Neuron (in vitro differentiated cells): ENCODE data around the gene FRMD4A.
"Not testable (repeated sequence)": the region's sequence is repeated elsewhere in the genome, so short reads cannot be mapped to it uniquely, and the experiment has no call there.

Experiments
- H2AFZ ChIP-seq: one replicate; pipeline ENCODE4 v1.6.1; 2013; ENCODE audit warnings: low read depth, mild to moderate bottlenecking, inconsistent platforms, low read length, moderate library complexity
- H3K27me3 ChIP-seq: one replicate; pipeline ENCODE4 v1.6.1; 2013; ENCODE audit warnings: low read length; ENCODE audit not compliant: insufficient read depth
- H3K36me3 ChIP-seq: one replicate; pipeline ENCODE4 v1.6.1; 2013; ENCODE audit warnings: low read length; ENCODE audit not compliant: insufficient read depth
- H3K4me1 ChIP-seq: one replicate; pipeline ENCODE4 v1.6.1; 2013; ENCODE audit warnings: low read length; ENCODE audit not compliant: insufficient read depth
- H3K4me3 ChIP-seq: 2 replicates; pipeline ENCODE4 v1.5.1; 2013; ENCODE audit warnings: mild to moderate bottlenecking, low read length, moderate library complexity
- H3K9me3 ChIP-seq: one replicate; pipeline ENCODE4 v1.6.1; 2013; ENCODE audit warnings: low read length

Gene FRMD4A

GRCh38 chr10:13716081-13717071 is 614.3 kb downstream of the FRMD4A start:
- H3K9me3 ChIP-seq = peaks cover 3% of the 10 kb centered on the region
- no peak overlapping the region for H2AFZ ChIP-seq
- no peaks in the 10 kb centered on the region for H3K27me3 ChIP-seq
- peaks cover 27% of the 10 kb centered on the region for H3K36me3 ChIP-seq
- H3K4me1 ChIP-seq = peaks cover 5% of the 10 kb centered on the region
- H3K4me3 ChIP-seq = no peak overlapping the region

- H3K4me1 ChIP-seq, H3K27me3 ChIP-seq, H2AFZ ChIP-seq, H3K4me3 ChIP-seq, H3K9me3 ChIP-seq: not testable (repeated sequence)
- peaks cover 23% of the 10 kb centered on the region for H3K36me3 ChIP-seq
Observed at GRCh38 chr10:13715596-13715995, 615.1 kb downstream of the FRMD4A start.

GRCh38 chr10:13715100-13715499 is 615.6 kb downstream of the FRMD4A start:
- Histone ChIP-seq H3K4me1 (peaks cover 9% of the 10 kb centered on the region), H3K36me3 (peaks cover 19% of the 10 kb centered on the region), H3K9me3 (no peaks in the 10 kb centered on the region), H3K27me3 (no peaks in the 10 kb centered on the region), H2AFZ (no peak overlapping the region), H3K4me3 (no peak overlapping the region)

GRCh38 chr10:13712837-13713581 is 617.7 kb downstream of the FRMD4A start:
- Histone ChIP-seq H2AFZ (no peak overlapping the region), H3K36me3 (peaks cover 5% of the 10 kb centered on the region), H3K27me3 (no peaks in the 10 kb centered on the region), H3K4me1 (peaks cover 27% of the 10 kb centered on the region), H3K9me3 (no peaks in the 10 kb centered on the region), H3K4me3 (no peak overlapping the region)

GRCh38 chr10:13712476-13712836 is 618.3 kb downstream of the FRMD4A start:
- H3K27me3 ChIP-seq = no peaks in the 10 kb centered on the region
- H3K4me1 ChIP-seq = peaks cover 33% of the 10 kb centered on the region
- no peaks in the 10 kb centered on the region for H3K9me3 ChIP-seq
- no peak overlapping the region for H3K4me3 ChIP-seq
- no peak overlapping the region for H2AFZ ChIP-seq
- H3K36me3 ChIP-seq = no peaks in the 10 kb centered on the region

- peaks cover 1% of the 10 kb centered on the region for H3K36me3 ChIP-seq
- H3K4me1 ChIP-seq = peaks cover 38% of the 10 kb centered on the region
- no peaks in the 10 kb centered on the region for H3K27me3 ChIP-seq
- no peaks in the 10 kb centered on the region for H3K9me3 ChIP-seq
- H3K4me3 ChIP-seq = no peak overlapping the region
- H2AFZ ChIP-seq = no peak overlapping the region
Observed at GRCh38 chr10:13711291-13711690, 619.4 kb downstream of the FRMD4A start.

GRCh38 chr10:13709931-13710650 is 620.6 kb downstream of the FRMD4A start:
- peaks cover 6% of the 10 kb centered on the region for H3K36me3 ChIP-seq
- no peaks in the 10 kb centered on the region for H3K9me3 ChIP-seq
- no peaks in the 10 kb centered on the region for H3K27me3 ChIP-seq
- H2AFZ ChIP-seq = no peak overlapping the region
- H3K4me1 ChIP-seq = peaks cover 38% of the 10 kb centered on the region
- H3K4me3 ChIP-seq = no peak overlapping the region

GRCh38 chr10:13708256-13708990 is 622.3 kb downstream of the FRMD4A start:
- no peaks in the 10 kb centered on the region for H3K27me3 ChIP-seq
- H3K4me1 ChIP-seq = peaks cover 38% of the 10 kb centered on the region
- H3K4me3 ChIP-seq = peak overlapping the region; percentile 10
- H3K9me3 ChIP-seq = no peaks in the 10 kb centered on the region
- peaks cover 10% of the 10 kb centered on the region for H3K36me3 ChIP-seq
- no peak overlapping the region for H2AFZ ChIP-seq

GRCh38 chr10:13707156-13707881 is 623.4 kb downstream of the FRMD4A start:
- no peaks in the 10 kb centered on the region for H3K9me3 ChIP-seq
- H3K27me3 ChIP-seq = no peaks in the 10 kb centered on the region
- H2AFZ ChIP-seq = no peak overlapping the region
- peak overlapping the region; percentile 10 for H3K4me3 ChIP-seq
- peaks cover 10% of the 10 kb centered on the region for H3K36me3 ChIP-seq
- H3K4me1 ChIP-seq = peaks cover 38% of the 10 kb centered on the region

- H3K4me3 ChIP-seq = no peak overlapping the region
- H3K27me3 ChIP-seq = no peaks in the 10 kb centered on the region
- no peak overlapping the region for H2AFZ ChIP-seq
- H3K36me3 ChIP-seq = peaks cover 13% of the 10 kb centered on the region
- H3K4me1 ChIP-seq = peaks cover 38% of the 10 kb centered on the region
- H3K9me3 ChIP-seq = no peaks in the 10 kb centered on the region
Observed at GRCh38 chr10:13706604-13707003, 624.1 kb downstream of the FRMD4A start.

GRCh38 chr10:13706175-13706574 is 624.5 kb downstream of the FRMD4A start:
- H3K4me1 ChIP-seq = peaks cover 38% of the 10 kb centered on the region

More at GRCh38 chr10:13706175-13706574, 624.5 kb downstream of the FRMD4A start:
- Histone ChIP-seq H3K4me3 (no peak overlapping the region), H2AFZ (no peak overlapping the region), H3K27me3 (no peaks in the 10 kb centered on the region), H3K9me3 (no peaks in the 10 kb centered on the region), H3K36me3 (peaks cover 17% of the 10 kb centered on the region)
